Upper lobe of left lung (tissue), 6 donors: ENCODE measurements around the gene DNAJB5. TPM values are rescaled to one million over a fixed set of nuclear protein-coding genes. Genes with fewer than 3 reads are reported as not detected.
"Not testable (repeated sequence)": the region's sequence is repeated elsewhere in the genome, so short reads cannot be mapped to it uniquely, and the experiment has no call there.

Source experiments
- ATAC-seq, 2 donors: fragments of 200-7000 bp; cut with Tn5 transposase; one replicate each; pipeline ENCODE4 v1.9.1; 2022; ENCODE audit warnings: mild to moderate bottlenecking in 2 of 2, moderate library complexity in 2 of 2; ENCODE audit not compliant: low FRiP score in 2 of 2
- DNase-seq, 2 donors: peaks; one replicate each; pipeline ENCODE4 v3.0.0-alpha.2; 2019 to 2020
- H3K27ac ChIP-seq, 4 donors: fragments of 200-600 bp; sonication (generic); one replicate each; pipeline ENCODE4 v1.5.1; 2016 to 2019
- H3K27me3 ChIP-seq, 4 donors: fragments of 200-600 bp; sonication (generic); one replicate each; pipeline ENCODE4 v1.5.1; 2017 to 2019
- H3K36me3 ChIP-seq, 4 donors: fragments of 200-600 bp; sonication (generic); one replicate each; pipeline ENCODE4 v1.5.1; 2016 to 2019
- H3K4me1 ChIP-seq, 4 donors: fragments of 200-600 bp; sonication (generic); one replicate each; pipeline ENCODE4 v1.5.1; 2018 to 2019
- H3K4me3 ChIP-seq, 4 donors: fragments of 200-600 bp; sonication (generic); one replicate each; pipeline ENCODE4 v1.5.1; 2017 to 2019; ENCODE audit warnings: mild to moderate bottlenecking in 2 of 4, moderate library complexity in 1 of 4
- H3K9me3 ChIP-seq, 4 donors: fragments of 200-600 bp; sonication (generic); one replicate each; pipeline ENCODE4 v1.5.1; 2018 to 2019
- EP300 ChIP-seq, 4 donors: sonication (generic); formaldehyde crosslinking; IDR thresholded peaks; one replicate each; pipeline ENCODE4 v1.5.1; 2017; ENCODE audit warnings: antibody characterized with exemption in 4 of 4, control low read depth in 2 of 4
- POLR2A ChIP-seq, 4 donors: fragments of 450-650 bp; IDR thresholded peaks; one replicate each; pipeline ENCODE4 v1.5.1; 2016 to 2017; ENCODE audit warnings: antibody characterized with exemption in 4 of 4, mild to moderate bottlenecking in 2 of 4
- POLR2AphosphoS5 ChIP-seq, 2 donors: sonication (generic); formaldehyde crosslinking; IDR thresholded peaks; one replicate each; pipeline ENCODE4 v1.5.1; 2017; ENCODE audit warnings: antibody characterized with exemption in 2 of 2
- WGBS, 2 donors: methylation state at CpG; one replicate each; pipeline ENCODE4 v1.1.5; 2017 to 2018; 5-methylcytosine and 5-hydroxymethylcytosine counted together
- total RNA-seq, 6 donors: library from RNA; depleted of rRNA in 4 of 6; stranded (reverse); fragments of >200 nt in 4 of 6; gene quantifications; one replicate each; pipeline versions ENCODE4 v1.1.0 to v1.2.1, GENCODE V29; 2016 to 2021
- TF ChIP-seq, protein P1 (sequence below), 6 experiments: fragments of 450-650 bp in 4 of 6; fragments of 200-600 bp in 2 of 6; sonication (generic) in 2 of 6; IDR thresholded peaks; one replicate each; pipeline ENCODE4 v1.5.1; 2016 to 2019; ENCODE audit warnings: antibody characterized with exemption in 6 of 6
- donor health status: DM: no; HTN: no; CAD: no; lungs with moderate emphysema.
- donor health status: DM: no; HTN: yes; CAD: no; lungs with severe emphysema.

DNAJB5 gene
- total RNA-seq, 6 donors from 2014 or later = 4.6 to 7.9 (median 6.0) TPM

DNA sequence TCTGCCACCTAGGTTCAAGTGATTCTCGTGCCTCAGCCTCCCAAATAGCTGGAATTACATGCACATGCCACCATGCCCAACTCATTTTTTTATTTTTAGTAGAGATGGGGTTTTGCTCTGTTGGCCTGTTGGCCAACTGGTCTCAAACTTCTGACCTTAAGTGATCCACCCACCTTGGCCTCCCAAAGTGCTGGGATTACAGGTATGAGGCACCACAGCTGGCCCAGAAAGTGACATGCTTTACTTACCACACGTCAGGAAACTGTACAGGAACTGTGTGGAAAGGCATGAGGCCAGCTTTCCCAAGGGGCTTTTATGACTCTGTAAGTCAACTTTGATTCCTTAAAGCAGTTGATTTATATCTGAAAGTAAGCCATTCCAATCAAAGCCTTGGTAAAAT, 25.0 kb downstream of the DNAJB5 start:
- Histone ChIP-seq H3K4me3 (no peak overlapping the region), H3K36me3 (peaks cover 0 to 21% (median 4%) of the 10 kb centered on the region in 4 donors), H3K27me3 (no peaks in the 10 kb centered on the region), H3K27ac (no peak overlapping the region), H3K4me1 (no peaks in the 10 kb centered on the region), H3K9me3 (peaks cover 3 to 18% (median 6%) of the 10 kb centered on the region in 4 donors)
- DNase-seq (no peak), ATAC-seq (no peak)
- 73 to 82% methylated on average over 2 of the region's 2 CpGs for WGBS, 2 donors
- TF ChIP-seq, protein P1, sequence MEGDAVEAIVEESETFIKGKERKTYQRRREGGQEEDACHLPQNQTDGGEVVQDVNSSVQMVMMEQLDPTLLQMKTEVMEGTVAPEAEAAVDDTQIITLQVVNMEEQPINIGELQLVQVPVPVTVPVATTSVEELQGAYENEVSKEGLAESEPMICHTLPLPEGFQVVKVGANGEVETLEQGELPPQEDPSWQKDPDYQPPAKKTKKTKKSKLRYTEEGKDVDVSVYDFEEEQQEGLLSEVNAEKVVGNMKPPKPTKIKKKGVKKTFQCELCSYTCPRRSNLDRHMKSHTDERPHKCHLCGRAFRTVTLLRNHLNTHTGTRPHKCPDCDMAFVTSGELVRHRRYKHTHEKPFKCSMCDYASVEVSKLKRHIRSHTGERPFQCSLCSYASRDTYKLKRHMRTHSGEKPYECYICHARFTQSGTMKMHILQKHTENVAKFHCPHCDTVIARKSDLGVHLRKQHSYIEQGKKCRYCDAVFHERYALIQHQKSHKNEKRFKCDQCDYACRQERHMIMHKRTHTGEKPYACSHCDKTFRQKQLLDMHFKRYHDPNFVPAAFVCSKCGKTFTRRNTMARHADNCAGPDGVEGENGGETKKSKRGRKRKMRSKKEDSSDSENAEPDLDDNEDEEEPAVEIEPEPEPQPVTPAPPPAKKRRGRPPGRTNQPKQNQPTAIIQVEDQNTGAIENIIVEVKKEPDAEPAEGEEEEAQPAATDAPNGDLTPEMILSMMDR (IDR thresholded peaks at IDR 0.05) = no peak
- TF ChIP-seq POLR2AphosphoS5 (IDR thresholded peaks at IDR 0.05) (no peak), POLR2A (IDR thresholded peaks at IDR 0.05) (no peak), EP300 (IDR thresholded peaks at IDR 0.05) (no peak)

DNA sequence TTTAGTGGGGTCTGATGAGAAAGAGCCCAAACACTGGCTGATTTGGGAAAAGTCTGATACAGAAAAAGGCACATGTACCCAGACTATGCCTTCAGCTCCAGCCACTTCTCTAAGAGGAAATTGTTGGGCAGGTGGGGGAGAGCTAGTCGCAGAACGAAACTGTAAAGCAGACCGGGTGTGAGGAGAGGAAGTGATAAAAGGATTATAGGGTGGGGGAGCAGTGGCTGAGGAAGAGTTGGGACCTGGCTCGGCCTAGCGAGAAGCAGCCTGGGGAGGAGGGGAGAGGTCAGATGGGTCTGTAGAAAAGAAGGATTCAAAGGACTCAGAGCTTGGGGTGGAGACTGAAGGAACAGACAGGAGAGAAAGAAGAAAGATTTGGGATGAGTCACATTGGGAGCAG, 33.9 kb downstream of the DNAJB5 start:
- H3K4me3 ChIP-seq, DNase-seq, H3K4me1 ChIP-seq, H3K27me3 ChIP-seq, H3K9me3 ChIP-seq, H3K27ac ChIP-seq, ATAC-seq: not testable (repeated sequence)
- 29 to 39% methylated on average over 5 of the region's 5 CpGs for WGBS, 2 donors
- peaks cover 0 to 15% (median 0%) of the 10 kb centered on the region in 4 donors for H3K36me3 ChIP-seq

DNA sequence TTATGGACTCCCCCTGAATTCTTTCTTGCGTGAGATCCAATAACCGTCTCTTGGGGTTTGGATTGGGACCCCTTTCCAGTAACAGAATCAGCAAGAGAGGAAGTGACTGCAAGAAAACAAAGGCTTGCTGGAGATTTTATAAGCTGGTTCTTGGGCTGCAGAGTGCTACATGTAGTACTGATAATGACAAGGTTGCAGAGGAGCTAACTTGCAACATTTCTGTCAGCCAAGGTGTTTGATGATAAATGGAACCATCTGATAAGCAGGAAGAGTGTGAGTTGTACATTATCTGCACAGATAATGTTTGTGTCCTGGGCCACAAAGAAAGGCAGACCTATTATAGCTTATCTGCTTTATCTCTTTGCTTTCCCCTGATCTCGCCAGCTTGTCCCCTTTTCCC, 37.1 kb downstream of the DNAJB5 start:
- Histone ChIP-seq H3K27me3 (no peaks in the 10 kb centered on the region), H3K4me3 (no peak overlapping the region), H3K4me1 (no peaks in the 10 kb centered on the region), H3K27ac (no peak overlapping the region), H3K9me3 (no peaks in the 10 kb centered on the region), H3K36me3 (peaks cover 0 to 9% (median 0%) of the 10 kb centered on the region in 4 donors)
- 77 to 87% methylated on average over 3 of the region's 3 CpGs for WGBS, 2 donors
- TF ChIP-seq POLR2AphosphoS5 (IDR thresholded peaks at IDR 0.05) = no peak
- TF ChIP-seq POLR2A (IDR thresholded peaks at IDR 0.05) = no peak
- TF ChIP-seq, protein P1 (IDR thresholded peaks at IDR 0.05) = no peak
- no peak for TF ChIP-seq EP300 (IDR thresholded peaks at IDR 0.05)
- DNase-seq = no peak
- no peak for ATAC-seq

DNA sequence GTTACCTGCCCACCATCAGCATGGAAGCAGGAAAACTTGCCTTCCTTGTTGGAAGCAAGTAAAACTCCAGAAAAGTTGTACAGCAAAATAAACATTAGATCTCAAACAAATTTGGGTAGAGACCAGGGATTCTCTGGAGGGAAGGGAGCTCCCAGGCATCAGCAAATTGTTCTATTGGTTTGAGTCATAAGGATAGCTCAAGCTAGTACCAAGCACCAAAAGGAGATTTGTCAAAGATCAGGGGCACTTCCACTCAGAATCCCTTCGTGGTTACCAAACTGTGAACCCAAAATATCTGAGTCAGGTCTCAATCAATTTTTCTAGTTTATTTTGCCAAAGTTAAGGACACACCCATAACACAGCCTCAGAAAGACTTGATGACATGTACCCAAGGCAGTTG, 37.8 kb downstream of the DNAJB5 start:
- ATAC-seq (no peak), DNase-seq (no peak)
- TF ChIP-seq, protein P1 (IDR thresholded peaks at IDR 0.05) = no peak
- TF ChIP-seq POLR2AphosphoS5 (IDR thresholded peaks at IDR 0.05) = no peak
- TF ChIP-seq POLR2A (IDR thresholded peaks at IDR 0.05) = no peak
- TF ChIP-seq EP300 (IDR thresholded peaks at IDR 0.05) = no peak
- no peaks in the 10 kb centered on the region for H3K27me3 ChIP-seq
- no peak overlapping the region for H3K27ac ChIP-seq
- H3K9me3 ChIP-seq = no peaks in the 10 kb centered on the region
- H3K36me3 ChIP-seq = peaks cover 0 to 5% (median 0%) of the 10 kb centered on the region in 4 donors
- WGBS, 2 donors = 60 to 69% methylated on average over 1 of the region's 1 CpG
- no peak overlapping the region for H3K4me3 ChIP-seq
- no peaks in the 10 kb centered on the region for H3K4me1 ChIP-seq

DNA sequence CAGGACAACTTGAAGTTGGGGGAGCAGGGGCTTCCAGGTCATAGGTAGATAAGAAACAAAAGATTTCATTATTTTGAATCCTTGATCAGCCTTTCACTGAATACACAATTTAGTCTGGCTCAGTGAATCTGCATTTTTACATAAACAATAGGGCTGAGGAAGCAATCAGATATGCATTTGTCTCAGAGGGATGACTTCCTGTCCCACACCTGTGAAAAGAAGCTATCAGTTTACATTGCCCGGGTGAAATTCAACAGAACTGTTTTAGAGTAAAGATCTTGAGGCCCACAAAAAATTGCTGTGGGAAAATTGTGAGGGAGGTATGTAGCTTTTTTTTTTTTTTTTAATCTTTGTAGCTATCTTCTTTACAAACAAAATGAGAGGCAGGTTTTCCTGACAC, 38.3 kb downstream of the DNAJB5 start:
- Histone ChIP-seq H3K9me3 (no peaks in the 10 kb centered on the region), H3K4me1 (no peaks in the 10 kb centered on the region), H3K27ac (no peak overlapping the region), H3K27me3 (no peaks in the 10 kb centered on the region), H3K36me3 (peaks cover 0 to 6% (median 0%) of the 10 kb centered on the region in 4 donors), H3K4me3 (no peak overlapping the region)
- TF ChIP-seq, protein P1 (IDR thresholded peaks at IDR 0.05) = no peak
- TF ChIP-seq EP300 (IDR thresholded peaks at IDR 0.05) (no peak), POLR2AphosphoS5 (IDR thresholded peaks at IDR 0.05) (no peak), POLR2A (IDR thresholded peaks at IDR 0.05) (no peak)
- DNase-seq = no peak
- no peak for ATAC-seq
- 28 to 50% methylated on average over 1 of the region's 1 CpG for WGBS, 2 donors
